Epithelial cell of proximal tubule (primary cell): Measurements from ENCODE around the gene NGEF. TPM values are rescaled to one million over a fixed set of nuclear protein-coding genes. Genes with fewer than 3 reads are reported as not detected.
A peak's percentile ranks its signal among the peaks of the same experiment; 100 is the strongest.

ENCODE experiments used
- DNase-seq: peaks from one replicate; pipeline ENCODE4 v3.0.0-alpha.2; 2011; ENCODE audit warnings: low read depth
- H3K4me3 ChIP-seq: 2 replicates; pipeline ENCODE4 v1.5.1; 2011; ENCODE audit warnings: low read depth, mild to moderate bottlenecking, low read length
- CTCF ChIP-seq: conservative IDR thresholded peaks from 2 replicates; pipeline ENCODE4 v1.5.1; 2012; ENCODE audit warnings: low read depth, mild to moderate bottlenecking, low read length
- total RNA-seq: library from RNA; depleted of rRNA; stranded (reverse); fragments of >200 nt; gene quantifications from 2 replicates; pipeline ENCODE4 v1.2.3, GENCODE V29; 2015

NGEF gene
- total RNA-seq, 1 donor from 2014 or later = 8.6 TPM

- no peak for TF ChIP-seq CTCF
- DNase-seq = no peak
- no peak overlapping the region for H3K4me3 ChIP-seq
Observed at GRCh38 chr2:232890536-232890895, 122.5 kb downstream of the NGEF start.

DNA sequence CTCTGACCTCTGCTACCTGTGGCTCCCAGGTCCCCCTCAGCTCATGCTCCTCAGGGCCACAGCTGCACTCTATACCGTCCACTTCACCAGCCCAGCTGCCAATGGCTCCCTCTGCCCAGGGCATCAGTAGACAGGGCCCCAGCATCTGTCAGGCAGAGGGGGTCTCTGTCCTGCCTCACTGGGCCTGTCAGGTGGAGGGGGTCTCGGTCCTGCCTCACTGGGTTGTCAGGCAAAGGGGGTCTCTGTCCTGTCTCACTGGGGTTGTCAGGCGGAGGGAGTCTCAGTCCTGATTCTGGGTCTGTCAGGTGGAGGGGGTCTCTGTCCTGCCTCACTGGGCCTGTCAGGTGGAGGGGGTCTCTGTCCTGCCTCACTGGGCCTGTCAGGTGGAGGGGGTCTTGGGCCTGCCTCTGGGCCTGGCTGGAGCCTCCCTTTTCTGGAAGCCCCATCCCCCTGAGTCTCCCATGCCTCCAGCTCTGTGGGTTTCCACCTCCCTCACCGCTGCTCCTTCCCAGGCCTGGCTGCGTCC lies 123.1 kb downstream of the NGEF start:
- H3K4me3 ChIP-seq = no peak overlapping the region
- no peak for DNase-seq
- TF ChIP-seq CTCF = no peak

GRCh38 chr2:232888839-232889529 lies 124.1 kb downstream of the NGEF start:
- no peak for DNase-seq
- no peak for TF ChIP-seq CTCF
- H3K4me3 ChIP-seq = no peak overlapping the region

GRCh38 chr2:232888099-232888836 lies 124.8 kb downstream of the NGEF start:
- H3K4me3 ChIP-seq = no peak overlapping the region
- TF ChIP-seq CTCF = no peak
- DNase-seq = no peak

GRCh38 chr2:232887171-232887850 lies 125.7 kb downstream of the NGEF start:
- TF ChIP-seq CTCF = peak; percentile 25
- DNase-seq = no peak
- no peak overlapping the region for H3K4me3 ChIP-seq

GRCh38 chr2:232886632-232887031 lies 126.4 kb downstream of the NGEF start:
- TF ChIP-seq CTCF = no peak
- H3K4me3 ChIP-seq = no peak overlapping the region
- DNase-seq = no peak
